ENCODE measurements around the gene SNTA1. TPM values are rescaled to one million over a fixed set of nuclear protein-coding genes. Genes with fewer than 3 reads are reported as not detected.
"Not testable (repeated sequence)": the region's sequence is repeated elsewhere in the genome, so short reads cannot be mapped to it uniquely, and the experiment has no call there.

The SNTA1 gene
- total RNA-seq, 2 donors from 2014 or later = 2.2 to 3.7 TPM

- Mint-ChIP-seq H3K36me3 (ENCODE audit: insufficient read depth in 2 of 2) (no peaks in the 10 kb centered on the region), H3K4me3 (no peak overlapping the region), H3K4me1 (ENCODE audit: low read depth) (no peaks in the 10 kb centered on the region), H3K9me3 (no peaks in the 10 kb centered on the region), H3K27me3 (ENCODE audit: low read depth) (no peaks in the 10 kb centered on the region), H3K27ac (no peak overlapping the region)
- DNase-seq = no peak
- no peak for ATAC-seq (replicated peaks in 1 of 2)
Measured at GRCh38 chr20:33475381-33476152, 32.0 kb upstream of the SNTA1 start.

GRCh38 chr20:33474963-33475362 is 31.4 kb upstream of the SNTA1 start:
- no peaks in the 10 kb centered on the region for H3K36me3 Mint-ChIP-seq (ENCODE audit: insufficient read depth in 2 of 2)
- ATAC-seq (replicated peaks in 1 of 2) = no peak
- DNase-seq = no peak

DNA sequence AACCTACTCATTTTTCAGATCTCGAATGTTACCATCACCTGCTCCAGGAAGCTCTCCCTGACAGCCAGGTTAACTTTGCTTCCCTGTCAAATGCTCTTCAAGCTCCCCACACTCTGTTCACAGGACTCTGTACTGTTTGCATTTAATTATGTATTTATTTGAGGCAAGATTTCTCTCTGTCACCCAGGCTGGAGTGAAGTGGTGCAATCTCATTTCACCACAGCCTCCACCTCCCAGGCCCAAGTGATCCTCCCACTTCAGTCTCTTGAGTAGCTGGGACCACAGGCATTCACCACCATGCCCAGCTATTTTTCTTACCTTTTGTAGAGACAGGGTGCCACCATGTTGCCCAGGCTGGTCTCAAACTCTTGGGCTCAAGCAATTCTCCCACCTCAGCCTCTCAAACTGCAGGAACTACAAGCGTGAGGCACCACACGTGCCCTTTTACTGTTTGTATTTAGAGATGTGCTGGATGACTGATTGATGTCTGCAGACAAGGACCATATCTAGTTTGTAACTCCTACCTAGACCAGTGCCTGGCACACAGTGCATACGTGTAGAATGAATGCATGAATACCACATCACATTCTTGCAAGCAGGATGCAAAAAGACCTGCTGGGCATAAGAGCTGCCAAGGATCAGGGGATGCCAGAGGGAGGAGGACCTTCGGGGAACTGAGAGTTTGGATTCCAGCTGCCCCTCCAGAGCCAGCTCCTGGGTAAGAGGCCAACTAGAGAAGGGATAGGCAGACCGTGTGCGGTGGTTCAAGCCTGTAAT is 30.7 kb upstream of the SNTA1 start:
- Mint-ChIP-seq H3K4me1 (ENCODE audit: low read depth) (no peaks in the 10 kb centered on the region), H3K9me3 (no peaks in the 10 kb centered on the region), H3K36me3 (ENCODE audit: insufficient read depth in 2 of 2) (no peaks in the 10 kb centered on the region), H3K27ac (no peak overlapping the region), H3K27me3 (ENCODE audit: low read depth) (no peaks in the 10 kb centered on the region), H3K4me3 (no peak overlapping the region)
- ATAC-seq (replicated peaks in 1 of 2) (no peak), DNase-seq (no peak)

More at GRCh38 chr20:33474963-33475362, 31.4 kb upstream of the SNTA1 start:
- no peak overlapping the region for H3K4me3 Mint-ChIP-seq
- H3K9me3 Mint-ChIP-seq = no peaks in the 10 kb centered on the region
- no peak overlapping the region for H3K27ac Mint-ChIP-seq
- no peaks in the 10 kb centered on the region for H3K4me1 Mint-ChIP-seq (ENCODE audit: low read depth)
- no peaks in the 10 kb centered on the region for H3K27me3 Mint-ChIP-seq (ENCODE audit: low read depth)

DNA sequence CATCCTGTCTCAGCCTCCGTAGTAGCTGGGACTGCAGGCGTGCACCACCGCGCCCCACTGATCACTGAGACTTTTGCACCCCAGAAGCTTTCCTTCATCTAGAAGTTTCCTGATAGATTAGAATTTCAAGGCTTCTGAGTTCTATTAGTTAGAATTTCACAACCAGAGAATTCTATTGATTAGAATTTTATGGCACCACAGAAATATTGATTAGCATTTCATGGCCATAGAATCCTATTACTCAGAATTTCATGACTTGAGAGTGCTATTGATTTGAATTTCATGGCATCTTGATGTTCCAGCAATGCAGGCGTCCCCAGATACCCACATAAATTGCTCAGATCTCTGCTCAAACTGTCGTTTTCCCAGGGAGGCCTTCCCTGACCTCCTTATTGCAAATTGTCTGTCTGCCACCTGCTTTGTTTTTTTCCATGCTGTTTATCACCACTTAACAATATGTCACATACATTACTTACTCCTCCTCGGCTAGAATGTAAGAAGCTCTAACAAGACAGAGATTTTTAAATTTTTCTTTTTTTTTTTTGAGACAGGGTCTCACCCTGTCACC is 29.4 kb upstream of the SNTA1 start:
- H3K36me3 Mint-ChIP-seq (ENCODE audit: insufficient read depth in 2 of 2) = no peaks in the 10 kb centered on the region
- H3K9me3 Mint-ChIP-seq = no peaks in the 10 kb centered on the region
- ATAC-seq (replicated peaks in 1 of 2) (no peak), DNase-seq (no peak)
- H3K4me1 Mint-ChIP-seq (ENCODE audit: low read depth) = no peaks in the 10 kb centered on the region
- no peak overlapping the region for H3K4me3 Mint-ChIP-seq
- no peak overlapping the region for H3K27ac Mint-ChIP-seq
- H3K27me3 Mint-ChIP-seq (ENCODE audit: low read depth) = no peaks in the 10 kb centered on the region

GRCh38 chr20:33470866-33471265 is 27.3 kb upstream of the SNTA1 start:
- Mint-ChIP-seq H3K27ac (no peak overlapping the region), H3K4me3 (no peak overlapping the region), H3K36me3 (ENCODE audit: insufficient read depth in 2 of 2) (no peaks in the 10 kb centered on the region), H3K9me3 (no peaks in the 10 kb centered on the region), H3K27me3 (ENCODE audit: low read depth) (no peaks in the 10 kb centered on the region), H3K4me1 (ENCODE audit: low read depth) (no peaks in the 10 kb centered on the region)
- DNase-seq = no peak
- no peak for ATAC-seq (replicated peaks in 1 of 2)

GRCh38 chr20:33470457-33470856 is 26.9 kb upstream of the SNTA1 start:
- Mint-ChIP-seq H3K27ac (no peak overlapping the region), H3K36me3 (ENCODE audit: insufficient read depth in 2 of 2) (no peaks in the 10 kb centered on the region), H3K4me1 (ENCODE audit: low read depth) (no peaks in the 10 kb centered on the region), H3K4me3 (no peak overlapping the region), H3K9me3 (no peaks in the 10 kb centered on the region), H3K27me3 (ENCODE audit: low read depth) (no peaks in the 10 kb centered on the region)
- DNase-seq (no peak), ATAC-seq (replicated peaks in 1 of 2) (no peak)

DNA sequence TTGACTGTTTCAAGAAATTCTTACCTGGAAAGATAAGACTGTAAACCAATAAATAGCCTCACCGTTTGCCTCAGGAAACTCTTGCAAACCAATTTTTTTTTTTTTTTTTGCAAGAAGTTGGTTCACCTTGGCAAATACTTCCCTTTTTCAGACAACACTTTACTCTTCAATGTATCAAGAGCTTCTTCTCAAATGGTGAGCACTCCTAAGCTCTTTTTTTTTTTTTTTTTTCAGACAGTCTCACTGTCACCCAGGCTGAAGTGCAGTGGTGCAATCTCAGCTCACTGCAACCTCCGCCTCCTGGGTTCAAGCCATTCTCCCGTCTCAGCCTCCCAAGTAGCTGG is 22.7 kb upstream of the SNTA1 start:
- no peaks in the 10 kb centered on the region for H3K9me3 Mint-ChIP-seq
- DNase-seq = no peak
- no peaks in the 10 kb centered on the region for H3K36me3 Mint-ChIP-seq (ENCODE audit: insufficient read depth in 2 of 2)
- no peaks in the 10 kb centered on the region for H3K4me1 Mint-ChIP-seq (ENCODE audit: low read depth)
- no peaks in the 10 kb centered on the region for H3K27me3 Mint-ChIP-seq (ENCODE audit: low read depth)
- no peak for ATAC-seq (replicated peaks in 1 of 2)
- H3K27ac Mint-ChIP-seq = no peak overlapping the region
- H3K4me3 Mint-ChIP-seq = no peak overlapping the region

DNA sequence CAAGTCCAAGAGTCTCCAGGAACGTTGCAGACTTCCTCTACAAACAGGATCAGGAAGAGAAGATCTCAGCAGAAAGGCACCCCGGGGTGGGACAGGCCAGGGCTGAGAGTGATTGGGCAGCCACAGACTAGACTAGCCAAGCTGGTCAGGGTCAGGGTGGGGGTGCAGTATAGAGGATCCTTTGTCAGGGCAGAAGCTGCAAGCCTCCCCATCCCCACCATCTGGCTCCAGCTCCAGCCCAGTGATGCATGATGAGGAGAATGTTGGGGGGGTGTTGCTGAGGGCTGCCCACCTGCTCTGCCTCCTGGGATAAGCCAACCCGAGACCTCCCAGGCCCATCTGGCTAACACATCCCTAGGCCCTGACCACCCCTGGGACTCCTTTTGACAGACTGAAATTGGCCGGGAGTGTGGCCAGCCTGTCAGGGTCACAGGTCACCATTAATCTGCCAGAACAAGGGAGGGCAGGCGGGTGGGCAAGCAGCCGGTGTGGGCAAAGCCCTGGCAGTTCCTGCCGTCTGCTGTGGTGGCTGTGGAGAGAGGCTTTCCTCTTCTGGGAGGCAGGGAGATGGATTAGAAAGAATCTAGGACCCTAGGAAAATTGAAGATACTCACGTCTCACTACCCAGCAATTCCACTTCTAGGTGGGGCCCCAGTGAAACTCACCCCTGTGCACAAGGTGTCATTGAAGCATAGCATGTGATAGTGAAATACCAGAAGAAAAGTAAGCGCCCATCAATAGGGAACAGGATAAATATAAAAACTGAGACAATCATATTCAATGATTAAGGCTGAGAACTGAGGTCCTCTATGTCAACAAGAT is 22.1 kb upstream of the SNTA1 start:
- Mint-ChIP-seq H3K27ac (no peak overlapping the region), H3K27me3 (ENCODE audit: low read depth) (no peaks in the 10 kb centered on the region), H3K4me3 (no peak overlapping the region), H3K36me3 (ENCODE audit: insufficient read depth in 2 of 2) (no peaks in the 10 kb centered on the region), H3K9me3 (no peaks in the 10 kb centered on the region), H3K4me1 (ENCODE audit: low read depth) (peaks cover 6% of the 10 kb centered on the region)
- no peak for ATAC-seq (replicated peaks in 1 of 2)
- no peak for DNase-seq

GRCh38 chr20:33464759-33465158 is 21.2 kb upstream of the SNTA1 start:
- not testable (repeated sequence) for DNase-seq; H3K36me3 Mint-ChIP-seq (ENCODE audit: insufficient read depth in 2 of 2); H3K4me1 Mint-ChIP-seq (ENCODE audit: low read depth); H3K27me3 Mint-ChIP-seq (ENCODE audit: low read depth); H3K4me3 Mint-ChIP-seq; H3K9me3 Mint-ChIP-seq; H3K27ac Mint-ChIP-seq; ATAC-seq (replicated peaks in 1 of 2)

DNA sequence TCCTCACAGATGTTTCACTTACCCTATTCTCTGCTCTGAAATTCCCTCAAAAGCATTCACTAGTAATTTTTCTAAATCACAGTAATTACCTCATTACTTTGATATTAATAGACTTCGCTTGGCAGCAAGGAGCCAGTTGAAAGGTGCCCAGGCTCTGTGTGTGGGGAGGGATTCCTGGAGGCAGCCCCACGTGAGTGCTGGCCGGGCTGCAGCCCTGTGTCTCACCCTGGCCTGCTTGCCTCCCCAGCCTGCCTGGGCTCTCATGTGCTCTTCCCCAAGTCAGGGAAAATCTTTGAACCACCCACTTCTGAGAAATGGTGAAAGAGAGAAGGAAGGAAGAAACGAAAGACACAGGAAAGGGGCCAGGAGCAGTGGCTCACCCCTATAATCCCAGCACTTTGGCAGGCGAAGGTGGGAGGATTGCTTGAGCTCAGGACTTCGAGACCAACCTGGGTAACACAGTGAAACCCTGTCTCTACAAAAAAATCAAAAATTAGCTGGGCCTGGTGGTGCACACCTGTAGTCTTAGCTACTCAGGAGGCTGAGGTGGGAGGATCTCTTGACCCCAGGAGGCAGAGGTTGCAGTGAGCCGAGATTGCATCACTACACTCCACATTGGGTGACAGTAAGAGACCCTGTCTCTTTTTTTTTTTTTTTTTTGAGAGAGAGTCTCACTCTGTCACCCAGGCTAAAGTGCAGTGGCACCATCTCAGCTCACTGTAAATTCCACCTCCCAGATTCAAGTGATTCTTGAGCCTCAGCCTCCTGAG is 20.0 kb upstream of the SNTA1 start:
- DNase-seq (no peak), ATAC-seq (replicated peaks in 1 of 2) (no peak)
- peaks cover 6% of the 10 kb centered on the region for H3K4me1 Mint-ChIP-seq (ENCODE audit: low read depth)
- H3K9me3 Mint-ChIP-seq = no peaks in the 10 kb centered on the region
- no peaks in the 10 kb centered on the region for H3K27me3 Mint-ChIP-seq (ENCODE audit: low read depth)
- H3K4me3 Mint-ChIP-seq = no peak overlapping the region
- H3K36me3 Mint-ChIP-seq (ENCODE audit: insufficient read depth in 2 of 2) = no peaks in the 10 kb centered on the region
- peak overlapping the region; percentile 10 for H3K27ac Mint-ChIP-seq

GRCh38 chr20:33460711-33461110 is 17.1 kb upstream of the SNTA1 start:
- H3K9me3 Mint-ChIP-seq = no peaks in the 10 kb centered on the region
- H3K4me3 Mint-ChIP-seq = no peak overlapping the region
- no peaks in the 10 kb centered on the region for H3K36me3 Mint-ChIP-seq (ENCODE audit: insufficient read depth in 2 of 2)
- H3K27ac Mint-ChIP-seq = no peak overlapping the region
- no peaks in the 10 kb centered on the region for H3K27me3 Mint-ChIP-seq (ENCODE audit: low read depth)
- DNase-seq = peak in 1 of 2 donors; percentile 12
- H3K4me1 Mint-ChIP-seq (ENCODE audit: low read depth) = peaks cover 6% of the 10 kb centered on the region
- peak; percentile 32 to 44 for ATAC-seq (replicated peaks in 1 of 2)

GRCh38 chr20:33459599-33459998 is 16.0 kb upstream of the SNTA1 start:
- Mint-ChIP-seq H3K4me1 (ENCODE audit: low read depth) (peaks cover 6% of the 10 kb centered on the region), H3K27ac (no peak overlapping the region), H3K4me3 (no peak overlapping the region)

More at GRCh38 chr20:33459599-33459998, 16.0 kb upstream of the SNTA1 start:
- Mint-ChIP-seq H3K36me3 (ENCODE audit: insufficient read depth in 2 of 2) (no peaks in the 10 kb centered on the region), H3K9me3 (no peaks in the 10 kb centered on the region), H3K27me3 (ENCODE audit: low read depth) (no peaks in the 10 kb centered on the region)
- ATAC-seq (replicated peaks in 1 of 2) (no peak), DNase-seq (no peak)

All from activated T-cell treated with anti-CD3 and anti-CD28 coated beads, Interleukin-2, amount 50 U/mL, for 72 hours (primary cell).